ENCODE data around the gene CDYL. TPM values are rescaled to one million over a fixed set of nuclear protein-coding genes. Genes with fewer than 3 reads are reported as not detected.

Gene CDYL
- total RNA-seq, 4 donors from 2014 or later: 42.2 to 70.6 (median 49.0) TPM

DNA sequence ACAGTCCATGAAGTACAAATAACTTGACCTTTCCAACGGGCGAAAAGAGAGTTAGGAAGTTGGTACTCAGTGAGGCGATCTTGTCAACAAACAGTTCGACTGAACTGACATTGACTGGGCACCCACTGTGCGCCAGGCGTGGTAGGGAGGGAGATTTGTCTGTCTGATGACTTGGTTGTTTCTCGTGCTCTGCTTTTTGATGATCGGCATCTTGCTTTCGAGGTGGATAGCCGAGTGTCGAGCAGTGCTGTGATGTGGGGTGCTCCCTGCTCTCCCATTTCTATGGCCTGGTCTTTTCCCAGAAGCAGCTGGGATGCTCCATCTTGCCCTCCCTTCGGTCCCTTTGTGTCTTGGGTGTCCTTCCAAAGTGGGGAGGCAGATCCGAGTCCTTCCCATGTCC lies 197.2 kb downstream of the CDYL start:
- Histone ChIP-seq H3K9me3 (peaks cover 6% of the 10 kb centered on the region), H3K27me3 (no peaks in the 10 kb centered on the region), H3K4me1 (peaks cover 5% of the 10 kb centered on the region), H3K4me3 (no peak overlapping the region), H3K36me3 (no peaks in the 10 kb centered on the region), H3K27ac (no peak overlapping the region)
- TF ChIP-seq POLR2A (IDR thresholded peaks at IDR 0.05) (no peak), POLR2AphosphoS5 (IDR thresholded peaks at IDR 0.05) (no peak), EP300 (IDR thresholded peaks at IDR 0.05) (no peak)
- TF ChIP-seq, protein P1, sequence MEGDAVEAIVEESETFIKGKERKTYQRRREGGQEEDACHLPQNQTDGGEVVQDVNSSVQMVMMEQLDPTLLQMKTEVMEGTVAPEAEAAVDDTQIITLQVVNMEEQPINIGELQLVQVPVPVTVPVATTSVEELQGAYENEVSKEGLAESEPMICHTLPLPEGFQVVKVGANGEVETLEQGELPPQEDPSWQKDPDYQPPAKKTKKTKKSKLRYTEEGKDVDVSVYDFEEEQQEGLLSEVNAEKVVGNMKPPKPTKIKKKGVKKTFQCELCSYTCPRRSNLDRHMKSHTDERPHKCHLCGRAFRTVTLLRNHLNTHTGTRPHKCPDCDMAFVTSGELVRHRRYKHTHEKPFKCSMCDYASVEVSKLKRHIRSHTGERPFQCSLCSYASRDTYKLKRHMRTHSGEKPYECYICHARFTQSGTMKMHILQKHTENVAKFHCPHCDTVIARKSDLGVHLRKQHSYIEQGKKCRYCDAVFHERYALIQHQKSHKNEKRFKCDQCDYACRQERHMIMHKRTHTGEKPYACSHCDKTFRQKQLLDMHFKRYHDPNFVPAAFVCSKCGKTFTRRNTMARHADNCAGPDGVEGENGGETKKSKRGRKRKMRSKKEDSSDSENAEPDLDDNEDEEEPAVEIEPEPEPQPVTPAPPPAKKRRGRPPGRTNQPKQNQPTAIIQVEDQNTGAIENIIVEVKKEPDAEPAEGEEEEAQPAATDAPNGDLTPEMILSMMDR (IDR thresholded peaks at IDR 0.05): no peak
- WGBS: 92% methylated on average over 13 of the region's 13 CpGs
- no peak for DNase-seq (ENCODE audit: low spot score in 2 of 2)

DNA sequence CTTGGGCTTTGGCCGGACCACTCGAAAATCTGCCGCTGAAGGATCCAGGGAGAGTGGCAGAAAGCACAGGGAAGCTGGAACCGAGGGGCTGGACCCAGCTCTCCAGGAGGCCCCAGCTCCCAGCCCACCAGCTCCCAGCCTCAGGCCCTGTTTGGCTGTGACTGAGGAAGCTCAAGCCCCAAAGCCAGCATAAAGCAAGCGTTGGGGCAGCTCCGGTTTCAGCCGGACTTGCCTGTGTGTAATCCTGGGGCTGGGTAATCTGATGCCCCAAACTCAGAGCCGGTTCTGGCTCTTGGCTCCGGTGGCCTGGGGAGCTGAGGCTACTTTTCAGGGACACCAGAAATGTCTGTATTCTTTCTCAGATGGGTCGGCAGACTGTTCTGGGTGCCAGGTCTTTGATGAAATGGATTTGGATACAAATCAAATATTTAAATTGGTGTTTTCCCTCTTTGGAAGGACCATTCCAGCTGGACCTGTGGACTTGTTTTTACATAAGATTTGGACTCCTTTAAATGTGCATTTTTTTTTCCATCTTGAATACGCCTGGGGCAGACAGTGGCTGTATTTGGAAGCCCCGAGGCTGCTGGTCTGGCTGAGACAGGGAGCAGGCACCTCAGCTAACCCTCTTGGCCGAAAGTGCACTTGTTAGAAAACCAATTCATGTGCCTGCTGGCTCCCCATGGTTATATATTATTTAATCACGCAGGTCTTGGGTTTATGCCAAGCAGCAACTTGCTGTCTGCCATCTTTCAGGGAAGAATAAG lies 198.0 kb downstream of the CDYL start:
- Histone ChIP-seq H3K9me3 (peaks cover 7% of the 10 kb centered on the region), H3K36me3 (no peaks in the 10 kb centered on the region), H3K27ac (no peak overlapping the region), H3K4me1 (peaks cover 5% of the 10 kb centered on the region), H3K27me3 (no peaks in the 10 kb centered on the region), H3K4me3 (no peak overlapping the region)
- DNase-seq (ENCODE audit: low spot score in 2 of 2): no peak
- WGBS: 32% methylated on average over 10 of the region's 14 CpGs
- TF ChIP-seq POLR2AphosphoS5 (IDR thresholded peaks at IDR 0.05) (no peak), POLR2A (IDR thresholded peaks at IDR 0.05) (no peak), EP300 (IDR thresholded peaks at IDR 0.05) (no peak)
- TF ChIP-seq, protein P1 (IDR thresholded peaks at IDR 0.05): no peak

DNA sequence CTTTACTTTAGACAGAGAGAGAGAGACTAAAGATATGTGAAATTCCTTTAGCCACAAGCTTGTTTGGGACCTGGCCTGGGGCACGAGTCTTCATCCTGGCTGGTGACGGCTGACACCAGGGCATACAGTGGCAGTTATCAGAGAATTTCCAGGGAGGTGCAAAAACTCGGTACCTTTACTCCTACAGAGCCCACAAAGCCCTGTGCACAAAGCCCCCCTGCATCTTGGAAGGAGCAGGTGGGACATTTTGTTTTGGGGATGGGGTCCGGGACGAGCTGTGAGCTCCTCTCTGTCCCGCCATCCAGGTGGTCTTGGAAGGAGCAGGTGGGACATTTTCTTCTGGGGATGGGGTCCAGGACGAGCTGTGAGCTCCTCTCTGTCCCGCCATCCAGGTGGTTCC lies 198.8 kb downstream of the CDYL start:
- Histone ChIP-seq H3K4me3 (no peak overlapping the region), H3K27ac (no peak overlapping the region), H3K9me3 (peaks cover 15% of the 10 kb centered on the region), H3K27me3 (no peaks in the 10 kb centered on the region), H3K4me1 (peaks cover 5% of the 10 kb centered on the region), H3K36me3 (no peaks in the 10 kb centered on the region)
- no peak for DNase-seq (ENCODE audit: low spot score in 2 of 2)
- WGBS: 78% methylated on average over 8 of the region's 8 CpGs
- TF ChIP-seq EP300 (IDR thresholded peaks at IDR 0.05) (no peak), POLR2A (IDR thresholded peaks at IDR 0.05) (no peak), POLR2AphosphoS5 (IDR thresholded peaks at IDR 0.05) (no peak)
- TF ChIP-seq, protein P1 (IDR thresholded peaks at IDR 0.05): no peak

DNA sequence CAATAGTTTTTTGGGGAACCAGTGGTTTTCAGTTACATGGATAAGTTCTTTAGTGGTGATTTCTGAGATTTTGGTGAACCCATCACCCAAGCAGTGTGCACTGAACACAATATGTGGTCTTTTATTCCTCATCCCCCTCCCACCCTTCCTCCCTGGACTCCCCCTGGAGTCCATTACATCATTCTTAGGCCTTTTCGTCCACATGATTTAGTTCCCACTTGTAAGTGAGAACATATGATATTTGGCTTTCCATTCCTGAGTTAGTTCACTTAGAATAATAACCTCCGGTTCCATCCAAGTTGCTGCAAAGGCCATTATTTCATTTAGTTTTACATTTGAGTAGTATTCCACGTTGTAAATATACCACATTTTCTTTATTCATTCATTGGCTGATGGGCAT lies 199.3 kb downstream of the CDYL start:
- no peak overlapping the region for H3K27ac ChIP-seq
- H3K36me3 ChIP-seq: no peaks in the 10 kb centered on the region
- no peak for DNase-seq (ENCODE audit: low spot score in 2 of 2)
- H3K9me3 ChIP-seq: peaks cover 15% of the 10 kb centered on the region
- H3K27me3 ChIP-seq: no peaks in the 10 kb centered on the region
- H3K4me3 ChIP-seq: no peak overlapping the region
- peaks cover 5% of the 10 kb centered on the region for H3K4me1 ChIP-seq
- no peak for TF ChIP-seq EP300 (IDR thresholded peaks at IDR 0.05)
- TF ChIP-seq POLR2AphosphoS5 (IDR thresholded peaks at IDR 0.05): no peak
- TF ChIP-seq, protein P1 (IDR thresholded peaks at IDR 0.05): no peak
- no peak for TF ChIP-seq POLR2A (IDR thresholded peaks at IDR 0.05)
- 70% methylated on average over 3 of the region's 3 CpGs for WGBS

DNA sequence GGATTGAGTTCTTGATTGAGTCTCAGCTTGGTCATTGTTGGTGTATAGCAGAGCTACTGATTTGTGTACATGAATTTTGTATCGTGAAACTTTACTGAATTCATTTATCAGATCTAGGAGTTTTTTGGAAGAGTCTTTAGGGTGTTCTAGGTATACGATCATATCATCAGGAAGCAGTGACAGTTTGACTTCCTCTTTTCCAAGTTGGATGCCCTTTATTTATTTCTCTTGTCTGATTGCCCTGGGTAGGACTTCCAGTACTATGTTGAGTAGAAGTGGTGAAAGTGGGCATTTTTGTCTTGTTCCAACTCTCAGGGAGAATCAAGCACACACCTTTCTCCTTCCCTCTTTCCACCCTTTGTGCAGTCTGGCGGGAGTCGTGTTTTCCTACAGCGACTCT lies 201.3 kb downstream of the CDYL start:
- Histone ChIP-seq H3K36me3 (no peaks in the 10 kb centered on the region), H3K4me3 (no peak overlapping the region), H3K9me3 (peaks cover 15% of the 10 kb centered on the region), H3K27ac (no peak overlapping the region), H3K27me3 (no peaks in the 10 kb centered on the region), H3K4me1 (peaks cover 5% of the 10 kb centered on the region)
- DNase-seq (ENCODE audit: low spot score in 2 of 2): no peak
- TF ChIP-seq, protein P1 (IDR thresholded peaks at IDR 0.05): no peak
- no peak for TF ChIP-seq POLR2A (IDR thresholded peaks at IDR 0.05)
- TF ChIP-seq POLR2AphosphoS5 (IDR thresholded peaks at IDR 0.05): no peak
- TF ChIP-seq EP300 (IDR thresholded peaks at IDR 0.05): no peak
- 68% methylated on average over 5 of the region's 5 CpGs for WGBS

Data from suprapubic skin (tissue), 4 donors.